Measurements from ENCODE around the gene FCHSD2.
"Not testable (repeated sequence)": the region's sequence is repeated elsewhere in the genome, so short reads cannot be mapped to it uniquely, and the experiment has no call there.

FCHSD2 gene

GRCh38 chr11:72828081-72828567 lies 314.0 kb downstream of the FCHSD2 start:
- DNase-seq (ENCODE audit: low spot score in 2 of 2) = no peak
- H3K36me3 ChIP-seq (replicated peaks) = no peaks in the 10 kb centered on the region; the same call in 1 of the 2 replicates
- no peaks in the 10 kb centered on the region for H3K4me1 ChIP-seq
- H3K4me3 ChIP-seq = no peak overlapping the region
- H3K9me3 ChIP-seq = no peaks in the 10 kb centered on the region
- H3K27me3 ChIP-seq (ENCODE audit: low read depth) = no peaks in the 10 kb centered on the region
- in situ Hi-C loops (cut with MboI; ENCODE audit: low sequenced_read_pairs) = loop anchor here (5.0 kb wide), 1 partner anchor 349 kb away; no protein-coding TSS in a partner anchor

DNA sequence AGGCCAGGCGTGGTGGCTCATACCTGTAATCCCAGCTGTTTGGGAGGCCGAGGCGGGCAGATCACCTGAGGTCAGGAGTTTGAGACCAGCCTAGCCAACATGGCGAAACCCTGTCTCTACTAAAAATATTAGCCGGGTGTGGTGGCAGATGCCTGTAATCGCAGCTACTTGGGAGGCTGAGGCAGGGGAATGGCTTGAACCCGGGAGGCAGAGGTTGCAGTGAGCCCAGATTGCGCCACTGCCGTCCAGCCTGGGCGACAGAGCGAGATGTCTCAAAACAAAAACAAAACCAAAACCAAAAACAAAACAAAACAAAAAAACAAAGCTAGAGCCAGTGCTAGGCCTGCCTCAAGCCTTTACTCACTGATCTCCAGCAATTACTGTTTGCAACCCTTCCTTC lies 314.5 kb downstream of the FCHSD2 start:
- not testable (repeated sequence) for DNase-seq (ENCODE audit: low spot score in 2 of 2); H3K4me3 ChIP-seq; H3K4me1 ChIP-seq; H3K27me3 ChIP-seq (ENCODE audit: low read depth); H3K36me3 ChIP-seq (replicated peaks); H3K9me3 ChIP-seq
- in situ Hi-C loops (cut with MboI; ENCODE audit: low sequenced_read_pairs) = loop anchor here (5.0 kb wide), 1 partner anchor 350 kb away; no protein-coding TSS in a partner anchor

GRCh38 chr11:72826942-72827480 lies 315.1 kb downstream of the FCHSD2 start:
- H3K9me3 ChIP-seq = no peaks in the 10 kb centered on the region

DNA sequence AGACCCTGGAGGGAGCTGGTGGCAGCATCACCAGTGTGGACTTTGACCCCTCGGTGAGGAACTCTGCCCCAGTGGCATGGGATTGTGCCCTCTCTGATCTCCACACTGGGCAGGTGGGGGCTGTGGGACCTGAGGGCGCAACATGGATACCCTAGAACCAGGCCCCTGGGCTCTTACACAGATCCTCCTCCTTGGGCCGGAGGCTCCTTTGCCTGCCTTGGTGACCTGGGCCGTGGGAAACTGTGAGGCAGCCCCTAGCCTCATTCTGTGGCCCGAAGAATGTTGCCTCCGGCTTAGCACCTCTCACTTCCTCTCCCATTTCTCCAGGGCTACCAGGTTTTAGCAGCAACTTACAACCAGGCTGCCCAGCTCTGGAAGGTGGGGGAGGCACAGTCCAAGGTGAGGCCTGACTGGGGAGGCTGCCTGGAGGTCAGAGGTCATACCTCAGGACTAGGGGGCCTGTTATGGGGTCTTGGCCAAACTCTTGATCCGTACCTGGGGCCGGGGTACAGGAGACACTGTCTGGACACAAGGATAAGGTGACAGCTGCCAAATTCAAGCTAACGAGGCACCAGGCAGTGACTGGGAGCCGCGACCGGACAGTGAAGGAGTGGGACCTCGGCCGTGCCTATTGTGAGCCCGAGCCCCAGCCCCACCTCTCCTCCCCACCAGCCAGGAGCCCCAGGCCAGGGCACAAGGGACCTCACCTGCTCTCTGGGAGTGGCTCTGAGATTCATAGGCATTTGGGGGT lies 315.8 kb downstream of the FCHSD2 start:
- no peaks in the 10 kb centered on the region for H3K36me3 ChIP-seq (replicated peaks)
- in situ Hi-C loops (cut with MboI; ENCODE audit: low sequenced_read_pairs) = loop anchor here (5.0 kb wide), 1 partner anchor 351 kb away; no protein-coding TSS in a partner anchor
- no peak overlapping the region for H3K4me3 ChIP-seq
- no peaks in the 10 kb centered on the region for H3K9me3 ChIP-seq
- H3K27me3 ChIP-seq (ENCODE audit: low read depth) = no peaks in the 10 kb centered on the region
- no peak for DNase-seq (ENCODE audit: low spot score in 2 of 2)
- no peaks in the 10 kb centered on the region for H3K4me1 ChIP-seq

More at GRCh38 chr11:72826942-72827480, 315.1 kb downstream of the FCHSD2 start:
- H3K4me3 ChIP-seq = no peak overlapping the region
- no peaks in the 10 kb centered on the region for H3K27me3 ChIP-seq (ENCODE audit: low read depth)
- H3K36me3 ChIP-seq (replicated peaks) = no peaks in the 10 kb centered on the region; the same call in 1 of the 2 replicates
- no peak for DNase-seq (ENCODE audit: low spot score in 2 of 2)
- H3K4me1 ChIP-seq = no peaks in the 10 kb centered on the region
- in situ Hi-C loops (cut with MboI; ENCODE audit: low sequenced_read_pairs) = loop anchor here (5.0 kb wide), 1 partner anchor 350 kb away; no protein-coding TSS in a partner anchor

DNA sequence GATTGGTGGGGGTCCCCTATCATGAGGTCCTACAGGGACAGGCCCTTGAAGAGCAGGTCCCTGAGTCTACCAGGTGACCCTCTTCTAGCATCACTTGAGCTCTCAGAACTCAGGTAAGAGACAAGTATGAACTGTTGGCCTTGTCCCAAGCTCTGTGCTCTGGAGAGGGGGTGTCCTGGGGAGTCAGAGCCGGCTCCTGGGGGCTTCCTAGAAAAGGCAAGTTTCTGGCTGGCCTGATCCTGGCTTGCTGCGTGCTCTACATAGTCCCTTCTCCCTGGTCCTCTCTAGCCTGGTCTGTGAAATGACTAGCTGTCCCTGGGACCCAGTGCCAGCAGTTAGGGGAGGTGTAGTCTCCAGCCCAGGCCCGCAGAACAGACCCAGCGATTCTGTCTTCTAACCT lies 316.5 kb downstream of the FCHSD2 start:
- in situ Hi-C loops (cut with MboI; ENCODE audit: low sequenced_read_pairs) = loop anchor here (5.0 kb wide), 1 partner anchor 352 kb away; no protein-coding TSS in a partner anchor
- no peak for DNase-seq (ENCODE audit: low spot score in 2 of 2)
- Histone ChIP-seq H3K27me3 (ENCODE audit: low read depth) (no peaks in the 10 kb centered on the region), H3K9me3 (no peaks in the 10 kb centered on the region), H3K4me1 (no peaks in the 10 kb centered on the region), H3K4me3 (no peak overlapping the region), H3K36me3 (replicated peaks) (no peaks in the 10 kb centered on the region)

DNA sequence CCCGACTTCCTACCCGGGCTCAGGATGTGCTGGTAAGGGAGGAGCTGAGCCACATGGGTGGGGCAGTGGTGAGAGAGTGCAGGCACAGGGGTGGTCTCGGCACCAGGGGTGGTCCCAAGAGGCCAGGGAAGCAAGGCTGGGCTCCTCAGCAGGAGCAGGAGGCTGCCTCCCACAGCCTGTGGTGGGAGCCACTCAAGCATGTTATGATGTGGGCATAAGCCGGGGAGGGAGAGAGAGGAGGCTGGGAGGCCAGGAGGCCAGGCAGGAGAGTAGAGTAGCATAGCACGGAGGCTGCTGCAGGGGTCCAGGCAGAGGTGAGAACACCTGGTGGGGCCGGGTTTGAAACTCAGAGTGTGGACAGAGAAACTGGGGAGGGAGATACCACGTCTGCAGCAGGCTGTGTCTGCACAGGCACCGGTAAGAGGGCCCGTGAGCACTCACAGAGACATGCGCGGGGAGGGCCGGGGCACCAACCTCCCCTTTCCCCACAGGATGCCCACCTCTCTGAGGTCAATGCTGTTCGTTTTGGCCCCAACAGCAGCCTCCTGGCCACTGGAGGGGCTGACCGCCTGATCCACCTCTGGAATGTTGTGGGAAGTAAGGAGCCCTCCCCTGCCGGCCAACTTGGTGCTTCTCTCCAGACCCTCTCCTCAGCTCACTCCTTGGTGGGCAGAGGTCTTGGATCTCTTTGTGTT lies 317.2 kb downstream of the FCHSD2 start:
- Histone ChIP-seq H3K9me3 (no peaks in the 10 kb centered on the region), H3K4me3 (no peak overlapping the region), H3K4me1 (no peaks in the 10 kb centered on the region), H3K27me3 (ENCODE audit: low read depth) (no peaks in the 10 kb centered on the region), H3K36me3 (replicated peaks) (no peaks in the 10 kb centered on the region)
- in situ Hi-C loops (cut with MboI; ENCODE audit: low sequenced_read_pairs) = loop anchor here (5.0 kb wide), 1 partner anchor 352 kb away; no protein-coding TSS in a partner anchor
- DNase-seq (ENCODE audit: low spot score in 2 of 2) = no peak

DNA sequence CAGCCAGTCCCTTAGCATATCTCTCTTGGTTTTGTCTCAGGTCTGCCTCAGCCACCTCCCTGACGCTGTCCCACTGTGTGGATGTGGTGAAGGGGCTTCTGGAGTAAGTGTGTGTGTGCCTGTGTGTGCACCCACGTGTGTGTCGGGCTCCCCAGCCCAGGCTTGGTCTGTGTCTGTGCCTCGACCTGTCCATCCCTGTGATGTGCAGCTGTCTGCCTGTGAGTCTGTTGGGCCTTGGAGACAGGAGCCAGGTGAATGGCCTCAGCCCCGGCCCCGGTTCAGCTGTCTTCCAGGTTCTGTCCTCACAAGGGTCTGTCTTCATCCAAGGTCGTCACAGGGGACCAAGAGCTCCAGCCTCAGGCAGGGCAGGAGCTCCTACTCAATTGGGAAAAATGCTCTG lies 318.1 kb downstream of the FCHSD2 start:
- Histone ChIP-seq H3K4me1 (no peaks in the 10 kb centered on the region), H3K9me3 (no peaks in the 10 kb centered on the region), H3K27me3 (ENCODE audit: low read depth) (no peaks in the 10 kb centered on the region), H3K36me3 (replicated peaks) (no peaks in the 10 kb centered on the region), H3K4me3 (no peak overlapping the region)
- in situ Hi-C loops (cut with MboI; ENCODE audit: low sequenced_read_pairs) = no loop called here
- no peak for DNase-seq (ENCODE audit: low spot score in 2 of 2)

GRCh38 chr11:72823105-72823804 lies 318.9 kb downstream of the FCHSD2 start:
- no peaks in the 10 kb centered on the region for H3K36me3 ChIP-seq (replicated peaks)
- no peak overlapping the region for H3K4me3 ChIP-seq
- in situ Hi-C loops (cut with MboI; ENCODE audit: low sequenced_read_pairs) = no loop called here
- no peaks in the 10 kb centered on the region for H3K4me1 ChIP-seq
- H3K9me3 ChIP-seq = no peaks in the 10 kb centered on the region
- DNase-seq (ENCODE audit: low spot score in 2 of 2) = no peak
- no peaks in the 10 kb centered on the region for H3K27me3 ChIP-seq (ENCODE audit: low read depth)

DNA sequence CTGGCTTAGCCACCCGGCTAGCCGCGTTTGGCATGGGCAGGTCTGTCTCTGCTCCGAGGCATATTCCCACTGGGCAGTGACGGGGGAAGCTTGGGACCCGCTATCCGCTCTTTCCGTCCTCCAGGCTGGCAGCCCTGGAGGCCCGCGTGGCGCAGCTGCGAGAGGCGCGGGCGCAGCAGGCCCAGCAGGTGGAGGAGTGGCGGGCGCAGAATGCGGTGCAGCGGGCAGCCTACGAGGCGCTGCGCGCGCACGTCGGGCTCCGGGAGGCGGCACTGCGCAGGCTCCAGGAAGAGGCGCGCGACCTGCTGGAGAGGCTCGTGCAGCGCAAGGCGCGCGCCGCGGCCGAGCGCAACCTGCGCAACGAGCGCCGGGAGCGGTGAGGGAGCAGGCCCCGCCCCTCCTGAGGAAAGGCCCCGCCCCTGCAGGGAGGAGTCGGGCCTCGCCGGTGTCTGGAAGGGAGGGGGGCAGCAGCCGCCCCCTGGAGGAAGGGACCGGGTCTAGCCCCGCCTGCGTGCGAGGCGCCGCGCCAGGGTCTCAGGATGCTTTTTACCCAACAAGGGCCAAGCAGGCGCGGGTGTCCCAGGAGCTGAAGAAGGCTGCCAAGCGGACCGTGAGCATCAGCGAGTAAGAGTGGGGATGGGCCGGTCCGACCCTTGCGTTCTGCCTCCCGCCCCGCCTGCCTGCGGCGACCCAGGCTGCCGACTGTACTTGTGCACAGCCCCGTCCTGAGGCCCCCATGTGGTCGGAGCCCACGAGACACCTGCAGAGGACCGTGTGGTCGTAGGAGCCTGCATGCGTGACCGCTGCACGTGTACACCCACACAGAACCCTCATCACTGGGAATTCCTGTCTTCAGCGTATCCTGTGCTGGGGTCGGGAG lies 320.0 kb downstream of the FCHSD2 start:
- no peaks in the 10 kb centered on the region for H3K36me3 ChIP-seq (replicated peaks)
- no peak for DNase-seq (ENCODE audit: low spot score in 2 of 2)
- in situ Hi-C loops (cut with MboI; ENCODE audit: low sequenced_read_pairs) = no loop called here
- no peak overlapping the region for H3K4me3 ChIP-seq
- H3K9me3 ChIP-seq = no peaks in the 10 kb centered on the region
- H3K27me3 ChIP-seq (ENCODE audit: low read depth) = no peaks in the 10 kb centered on the region
- no peaks in the 10 kb centered on the region for H3K4me1 ChIP-seq

GRCh38 chr11:72821221-72821919 lies 320.7 kb downstream of the FCHSD2 start:
- in situ Hi-C loops (cut with MboI; ENCODE audit: low sequenced_read_pairs) = no loop called here
- no peaks in the 10 kb centered on the region for H3K9me3 ChIP-seq
- H3K4me3 ChIP-seq = no peak overlapping the region
- H3K36me3 ChIP-seq (replicated peaks) = no peaks in the 10 kb centered on the region
- no peak for DNase-seq (ENCODE audit: low spot score in 2 of 2)
- no peaks in the 10 kb centered on the region for H3K4me1 ChIP-seq
- H3K27me3 ChIP-seq (ENCODE audit: low read depth) = no peaks in the 10 kb centered on the region

GRCh38 chr11:72820439-72821139 lies 321.5 kb downstream of the FCHSD2 start:
- Histone ChIP-seq H3K9me3 (no peaks in the 10 kb centered on the region), H3K4me1 (no peaks in the 10 kb centered on the region; the same call in 1 of the 2 replicates), H3K4me3 (no peak overlapping the region), H3K27me3 (ENCODE audit: low read depth) (no peaks in the 10 kb centered on the region), H3K36me3 (replicated peaks) (no peaks in the 10 kb centered on the region)
- no peak for DNase-seq (ENCODE audit: low spot score in 2 of 2)
- in situ Hi-C loops (cut with MboI; ENCODE audit: low sequenced_read_pairs) = no loop called here

- Histone ChIP-seq H3K27me3 (ENCODE audit: low read depth) (no peaks in the 10 kb centered on the region), H3K4me1 (peaks cover 3% of the 10 kb centered on the region; the same call in 1 of the 2 replicates), H3K4me3 (no peak overlapping the region), H3K9me3 (no peaks in the 10 kb centered on the region), H3K36me3 (replicated peaks) (no peaks in the 10 kb centered on the region)
- DNase-seq (ENCODE audit: low spot score in 2 of 2) = no peak
- in situ Hi-C loops (cut with MboI; ENCODE audit: low sequenced_read_pairs) = no loop called here
Observed at GRCh38 chr11:72818971-72819370, 323.1 kb downstream of the FCHSD2 start.

Data from HAP-1 (cell line).